Gastrocnemius medialis (tissue), 4 donors: ENCODE results near the gene AGAP2. TPM values are rescaled to one million over a fixed set of nuclear protein-coding genes. Genes with fewer than 3 reads are reported as not detected.
"Not testable (repeated sequence)": the region's sequence is repeated elsewhere in the genome, so short reads cannot be mapped to it uniquely, and the experiment has no call there.

ENCODE experiments used
- ATAC-seq, 2 donors: fragments of 150-250 bp; one replicate each; pipeline ENCODE4 v1.9.1; 2016
- DNase-seq, 2 donors: peaks; one replicate each; pipeline ENCODE4 v3.0.0-alpha.2; 2019
- H3K27ac ChIP-seq, 4 donors: fragments of 200-600 bp; sonication (generic); 1 replicate in 1 of 4; 2 replicates in 3 of 4; pipeline ENCODE4 v1.5.1; 2016 to 2018; ENCODE audit warnings: mild to moderate bottlenecking in 2 of 4, moderate library complexity in 1 of 4
- H3K27me3 ChIP-seq, 3 donors: fragments of 200-600 bp; sonication (generic) in 2 of 3; 1 replicate in 1 of 3; 2 replicates in 2 of 3; pipeline versions ENCODE4 v1.5.1 to v1.6.0; 2016 to 2019; ENCODE audit warnings: mild to moderate bottlenecking in 1 of 3, moderate library complexity in 1 of 3
- H3K36me3 ChIP-seq, 2 donors: fragments of 200-600 bp; sonication (generic) in 1 of 2; one replicate each; pipeline ENCODE4 v1.5.1; 2017 to 2018
- H3K4me1 ChIP-seq, 2 donors: fragments of 200-600 bp; sonication (generic) in 1 of 2; one replicate each; pipeline ENCODE4 v1.5.1; 2016 to 2017; ENCODE audit warnings: mild to moderate bottlenecking in 2 of 2
- H3K4me3 ChIP-seq, 4 donors: fragments of 200-600 bp; sonication (generic) in 3 of 4; 1 replicate in 1 of 4; 2 replicates in 3 of 4; pipeline ENCODE4 v1.5.1; 2016 to 2019; ENCODE audit warnings: mild to moderate bottlenecking in 2 of 4
- H3K9me3 ChIP-seq, 3 donors: fragments of 200-600 bp; sonication (generic) in 2 of 3; 1 replicate in 1 of 3; 2 replicates in 2 of 3; pipeline ENCODE4 v1.5.1; 2016 to 2019
- CTCF ChIP-seq, 5 experiments: fragments of 450-650 bp in 3 of 5; fragments of 200-600 bp in 2 of 5; sonication (generic) in 2 of 5; IDR thresholded peaks in 4 of 5; conservative IDR thresholded peaks in 1 of 5; 1 replicate in 4 of 5; 2 replicates in 1 of 5; pipeline ENCODE4 v1.5.1; 2016 to 2019; ENCODE audit warnings: antibody characterized with exemption in 5 of 5, mild to moderate bottlenecking in 3 of 5, moderate library complexity in 3 of 5
- POLR2A ChIP-seq, 2 donors: fragments of 450-650 bp; IDR thresholded peaks; one replicate each; pipeline ENCODE4 v1.6.1; 2017; ENCODE audit warnings: antibody characterized with exemption in 2 of 2, mild to moderate bottlenecking in 2 of 2, moderate library complexity in 2 of 2
- in situ Hi-C, 4 donors: fragments of 200-750 bp; cut with MboI; loops; one replicate each; pipeline versions ENCODE4 v1.15.0 to v1.8.0; 2017; ENCODE audit warnings: low sequenced_read_pairs in 4 of 4
- intact Hi-C: fragments of 100-400 bp; cut with DNase I; formaldehyde crosslinking; loops from one replicate; pipeline ENCODE4 v1.15.1; 2023; ENCODE audit warnings: low total_unique reads
- total RNA-seq, 4 donors: library from RNA; depleted of rRNA; stranded (reverse); fragments of >200 nt; gene quantifications; one replicate each; pipeline versions ENCODE4 v1.1.0 to v1.2.3, GENCODE V29; 2016

Gene AGAP2
- total RNA-seq, 4 donors from 2014 or later = 1.8 to 5.4 (median 3.7) TPM

GRCh38 chr12:57715786-57716185 is 22.8 kb downstream of the AGAP2 start:
- no peaks in the 10 kb centered on the region for H3K9me3 ChIP-seq
- intact Hi-C loops = no loop called here
- H3K36me3 ChIP-seq = peaks cover 5 to 61% of the 10 kb centered on the region in 2 donors
- no peaks in the 10 kb centered on the region for H3K27me3 ChIP-seq
- ATAC-seq (no peak), DNase-seq (no peak)
- H3K27ac ChIP-seq = no peak overlapping the region
- in situ Hi-C loops = no loop called here
- no peak for TF ChIP-seq CTCF (IDR thresholded peaks at IDR 0.05 in 4 of 5, conservative IDR thresholded peaks at IDR 0.05 in 1 of 5)
- no peak for TF ChIP-seq POLR2A (IDR thresholded peaks at IDR 0.05)
- no peak overlapping the region for H3K4me3 ChIP-seq
- H3K4me1 ChIP-seq = no peaks in the 10 kb centered on the region

- in situ Hi-C loops, H3K4me3 ChIP-seq, H3K27ac ChIP-seq, intact Hi-C loops, H3K9me3 ChIP-seq, DNase-seq, ATAC-seq, H3K27me3 ChIP-seq, H3K4me1 ChIP-seq: not testable (repeated sequence)
- H3K36me3 ChIP-seq = peaks cover 5 to 55% of the 10 kb centered on the region in 2 donors
These were observed 23.4 kb downstream of the AGAP2 start for GRCh38 chr12:57715036-57715748.

- H3K4me1 ChIP-seq = no peaks in the 10 kb centered on the region
- TF ChIP-seq POLR2A (IDR thresholded peaks at IDR 0.05) = no peak
- TF ChIP-seq CTCF (IDR thresholded peaks at IDR 0.05 in 4 of 5, conservative IDR thresholded peaks at IDR 0.05 in 1 of 5) = no peak
- H3K9me3 ChIP-seq = no peaks in the 10 kb centered on the region
- H3K4me3 ChIP-seq = no peak overlapping the region
- ATAC-seq (no peak), DNase-seq (no peak)
- H3K27me3 ChIP-seq = no peaks in the 10 kb centered on the region
- peaks cover 0 to 35% of the 10 kb centered on the region in 2 donors for H3K36me3 ChIP-seq
- in situ Hi-C loops = no loop called here
- intact Hi-C loops = no loop called here
- no peak overlapping the region for H3K27ac ChIP-seq
These were observed 25.3 kb downstream of the AGAP2 start for GRCh38 chr12:57713209-57713608.

GRCh38 chr12:57712701-57713100 is 25.8 kb downstream of the AGAP2 start:
- peaks cover 0 to 30% of the 10 kb centered on the region in 2 donors for H3K36me3 ChIP-seq
- no peaks in the 10 kb centered on the region for H3K27me3 ChIP-seq
- TF ChIP-seq CTCF (IDR thresholded peaks at IDR 0.05 in 4 of 5, conservative IDR thresholded peaks at IDR 0.05 in 1 of 5) (no peak), POLR2A (IDR thresholded peaks at IDR 0.05) (no peak)
- no peak overlapping the region for H3K27ac ChIP-seq
- H3K9me3 ChIP-seq = no peaks in the 10 kb centered on the region
- no peak for ATAC-seq
- in situ Hi-C loops (no loop called here), intact Hi-C loops (no loop called here)
- H3K4me1 ChIP-seq = no peaks in the 10 kb centered on the region
- no peak overlapping the region for H3K4me3 ChIP-seq
- DNase-seq = no peak

GRCh38 chr12:57708296-57708695 is 30.2 kb downstream of the AGAP2 start:
- no peaks in the 10 kb centered on the region for H3K4me1 ChIP-seq
- intact Hi-C loops (no loop called here), in situ Hi-C loops (no loop called here)
- peaks cover 0 to 6% (median 0%) of the 10 kb centered on the region in 3 donors for H3K9me3 ChIP-seq
- peaks cover 0 to 32% of the 10 kb centered on the region in 2 donors for H3K36me3 ChIP-seq
- no peak for TF ChIP-seq POLR2A (IDR thresholded peaks at IDR 0.05)
- no peak for TF ChIP-seq CTCF (IDR thresholded peaks at IDR 0.05 in 4 of 5, conservative IDR thresholded peaks at IDR 0.05 in 1 of 5)
- H3K27ac ChIP-seq = no peak overlapping the region
- H3K4me3 ChIP-seq = no peak overlapping the region
- no peaks in the 10 kb centered on the region for H3K27me3 ChIP-seq
- DNase-seq (no peak), ATAC-seq (no peak)
